ENCODE results near the gene SLC44A3. TPM values are rescaled to one million over a fixed set of nuclear protein-coding genes. Genes with fewer than 3 reads are reported as not detected.
"Not testable (repeated sequence)": the region's sequence is repeated elsewhere in the genome, so short reads cannot be mapped to it uniquely, and the experiment has no call there.

Gene SLC44A3
- total RNA-seq, 1 donor from 2014 or later: 19.5 TPM

DNA sequence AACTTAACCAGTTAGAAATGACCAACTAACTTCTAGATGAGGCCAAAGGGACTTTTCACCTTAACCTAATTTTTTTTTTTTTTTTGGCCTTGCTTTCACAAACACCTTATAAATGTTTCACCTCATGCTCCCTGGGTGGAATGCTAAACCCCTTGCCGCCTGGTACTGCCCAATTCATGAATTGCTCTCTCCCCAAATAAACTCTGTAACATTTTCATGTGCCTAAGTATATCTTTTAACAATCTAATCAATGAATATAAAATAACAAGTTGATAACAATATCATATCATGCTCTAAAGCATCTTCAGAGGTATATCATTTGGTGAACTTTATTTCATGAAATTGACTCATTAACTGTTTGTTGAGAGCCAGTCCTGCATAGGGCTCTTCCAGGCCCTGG lies 117.7 kb downstream of the SLC44A3 start:
- no peak overlapping the region for H3K27ac Mint-ChIP-seq

DNA sequence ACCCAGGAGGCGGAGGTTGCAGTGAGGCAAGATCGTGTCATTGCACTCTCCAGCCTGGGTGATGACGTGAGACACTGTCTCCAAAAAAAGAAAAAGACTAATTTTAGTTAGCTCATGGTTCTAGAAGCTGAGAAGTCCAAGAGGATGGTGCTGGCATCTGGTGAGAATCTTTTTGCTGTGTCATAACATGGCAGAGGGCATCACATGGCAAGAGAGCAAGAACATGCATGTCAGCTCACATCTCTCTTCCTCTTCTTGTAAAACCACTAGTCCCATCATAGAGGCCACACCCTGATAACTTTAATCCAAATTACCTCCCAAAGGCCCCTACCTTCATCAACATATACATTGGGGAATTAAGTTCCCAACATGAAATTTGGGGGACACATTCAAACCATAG lies 120.6 kb downstream of the SLC44A3 start:
- Mint-ChIP-seq H3K36me3 (no peaks in the 10 kb centered on the region), H3K27ac (no peak overlapping the region), H3K4me1 (ENCODE audit: unreplicated experiment) (peaks cover 10% of the 10 kb centered on the region), H3K4me3 (no peak overlapping the region), H3K27me3 (no peaks in the 10 kb centered on the region), H3K9me3 (no peaks in the 10 kb centered on the region)
- no peak for DNase-seq (ENCODE audit: extremely low spot score, unreplicated experiment)
- TF ChIP-seq, protein P1, sequence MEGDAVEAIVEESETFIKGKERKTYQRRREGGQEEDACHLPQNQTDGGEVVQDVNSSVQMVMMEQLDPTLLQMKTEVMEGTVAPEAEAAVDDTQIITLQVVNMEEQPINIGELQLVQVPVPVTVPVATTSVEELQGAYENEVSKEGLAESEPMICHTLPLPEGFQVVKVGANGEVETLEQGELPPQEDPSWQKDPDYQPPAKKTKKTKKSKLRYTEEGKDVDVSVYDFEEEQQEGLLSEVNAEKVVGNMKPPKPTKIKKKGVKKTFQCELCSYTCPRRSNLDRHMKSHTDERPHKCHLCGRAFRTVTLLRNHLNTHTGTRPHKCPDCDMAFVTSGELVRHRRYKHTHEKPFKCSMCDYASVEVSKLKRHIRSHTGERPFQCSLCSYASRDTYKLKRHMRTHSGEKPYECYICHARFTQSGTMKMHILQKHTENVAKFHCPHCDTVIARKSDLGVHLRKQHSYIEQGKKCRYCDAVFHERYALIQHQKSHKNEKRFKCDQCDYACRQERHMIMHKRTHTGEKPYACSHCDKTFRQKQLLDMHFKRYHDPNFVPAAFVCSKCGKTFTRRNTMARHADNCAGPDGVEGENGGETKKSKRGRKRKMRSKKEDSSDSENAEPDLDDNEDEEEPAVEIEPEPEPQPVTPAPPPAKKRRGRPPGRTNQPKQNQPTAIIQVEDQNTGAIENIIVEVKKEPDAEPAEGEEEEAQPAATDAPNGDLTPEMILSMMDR (conservative IDR thresholded peaks at IDR 0.05): no peak

More for the DNA sequence above, 117.7 kb downstream of the SLC44A3 start:
- Mint-ChIP-seq H3K27me3 (no peaks in the 10 kb centered on the region), H3K36me3 (peaks cover 3% of the 10 kb centered on the region), H3K9me3 (no peaks in the 10 kb centered on the region), H3K4me3 (no peak overlapping the region), H3K4me1 (ENCODE audit: unreplicated experiment) (peaks cover 18% of the 10 kb centered on the region)
- TF ChIP-seq, protein P1 (conservative IDR thresholded peaks at IDR 0.05): no peak
- no peak for DNase-seq (ENCODE audit: extremely low spot score, unreplicated experiment)

DNA sequence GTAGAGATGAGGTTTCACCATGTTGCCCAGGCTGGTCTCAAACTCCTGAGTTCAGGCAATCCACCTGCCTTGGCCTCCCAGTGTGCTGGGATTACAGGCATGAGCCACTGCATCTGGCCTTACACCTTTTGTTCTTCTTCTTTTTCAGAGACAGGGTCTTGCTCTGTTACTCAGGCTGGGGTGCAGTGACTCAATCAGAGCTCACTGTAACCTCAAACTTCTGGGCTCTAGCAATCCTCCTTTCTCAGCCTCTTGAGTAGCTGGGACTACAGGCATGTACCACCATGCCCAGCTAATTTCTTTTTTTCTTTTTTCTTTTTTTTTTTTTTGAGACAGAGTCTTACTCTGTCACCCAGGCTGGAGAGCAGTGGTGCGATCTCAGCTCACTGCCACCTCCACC lies 121.3 kb downstream of the SLC44A3 start:
- H3K9me3 Mint-ChIP-seq: not testable (repeated sequence)

DNA sequence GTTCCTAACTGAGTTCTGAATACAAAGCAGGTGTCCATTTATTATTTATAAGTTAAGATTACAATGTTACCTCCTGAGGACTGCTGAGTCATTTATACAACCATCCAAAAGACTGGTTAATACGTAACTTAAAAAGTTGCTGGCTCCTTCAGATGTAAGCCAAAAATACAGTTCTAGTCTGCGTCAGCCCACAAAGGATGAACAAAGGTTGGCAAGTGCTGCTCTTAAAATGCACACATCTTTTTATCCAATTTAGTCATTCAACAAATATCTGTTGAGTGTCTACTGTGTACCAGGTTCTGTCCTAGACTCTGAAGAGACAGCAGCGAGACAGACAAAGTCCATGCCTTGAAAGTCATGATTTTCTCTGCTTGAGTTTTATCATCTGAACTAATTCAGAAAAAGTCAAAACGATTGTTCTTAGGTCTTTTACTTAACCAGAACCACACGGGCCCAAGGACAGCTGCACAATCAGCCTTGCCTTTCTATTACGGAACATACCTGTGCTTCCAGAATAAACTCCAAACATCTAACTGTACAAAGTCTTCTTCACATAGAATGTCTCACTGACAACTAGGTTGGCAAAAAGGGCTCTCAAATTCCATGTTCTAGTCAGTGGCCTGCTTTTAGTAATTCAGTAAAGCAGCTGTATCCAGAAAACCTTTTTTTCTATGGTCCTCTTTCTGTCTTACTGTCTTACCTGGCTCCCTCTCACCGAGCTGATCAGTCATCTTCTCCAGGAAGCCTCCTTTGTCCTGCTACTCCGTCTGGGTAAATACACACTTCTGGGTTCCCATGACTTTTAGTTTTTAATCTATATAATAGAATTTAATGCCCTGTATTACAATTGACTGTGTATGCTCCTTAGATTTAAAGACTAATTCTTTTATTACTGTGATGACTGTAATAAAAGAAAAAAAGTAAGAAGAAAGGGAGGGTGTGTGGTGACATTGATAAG lies 122.3 kb downstream of the SLC44A3 start:
- no peak for DNase-seq (ENCODE audit: extremely low spot score, unreplicated experiment)
- H3K27ac Mint-ChIP-seq: no peak overlapping the region
- TF ChIP-seq, protein P1 (conservative IDR thresholded peaks at IDR 0.05): no peak
- H3K4me1 Mint-ChIP-seq (ENCODE audit: unreplicated experiment): peaks cover 10% of the 10 kb centered on the region
- no peaks in the 10 kb centered on the region for H3K36me3 Mint-ChIP-seq
- H3K27me3 Mint-ChIP-seq: no peaks in the 10 kb centered on the region
- no peak overlapping the region for H3K4me3 Mint-ChIP-seq
- no peaks in the 10 kb centered on the region for H3K9me3 Mint-ChIP-seq

More for the DNA sequence above, 121.3 kb downstream of the SLC44A3 start:
- DNase-seq (ENCODE audit: extremely low spot score, unreplicated experiment); H3K36me3 Mint-ChIP-seq; H3K27ac Mint-ChIP-seq; H3K27me3 Mint-ChIP-seq; H3K4me1 Mint-ChIP-seq (ENCODE audit: unreplicated experiment); H3K4me3 Mint-ChIP-seq: not testable (repeated sequence)

Other genes starting within 250 kb of the SLC44A3 start
- gene CNN3, start 106.8 kb downstream of the SLC44A3 start, total RNA-seq (ENCODE audit: low replicate concordance): 152 and 258 TPM in 2 replicates

All from type B pancreatic cell (in vitro differentiated cells).